ENCODE results near the gene ANKRD40. TPM values are rescaled to one million over a fixed set of nuclear protein-coding genes. Genes with fewer than 3 reads are reported as not detected.

The ANKRD40 gene
- total RNA-seq, 1 experiment from 2014 or later, result 72.0 TPM

DNA sequence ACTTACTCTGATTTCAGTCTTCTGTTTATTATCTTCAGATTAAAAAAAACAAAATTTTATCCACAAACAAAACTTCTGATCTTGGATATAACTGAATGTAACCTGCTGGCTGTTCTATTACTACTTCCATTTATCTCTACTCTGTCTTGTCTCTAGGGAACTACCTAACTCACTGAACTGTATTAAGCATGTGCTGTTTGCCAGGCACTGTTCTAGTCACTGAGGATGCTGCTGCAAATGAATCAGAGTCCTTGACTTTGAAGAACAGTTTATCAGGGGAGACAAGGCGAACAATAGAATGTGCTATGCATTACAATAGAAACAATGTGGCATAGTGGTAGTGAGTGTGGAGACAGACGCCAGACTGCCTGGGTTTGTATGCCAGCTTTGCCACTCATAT lies 2.3 kb upstream of the ANKRD40 start:
- Histone ChIP-seq H3K27me3 (ENCODE audit: insufficient read depth, low read length) (no peaks in the 10 kb centered on the region), H3K27ac (ENCODE audit: low read depth, low read length) (no peak overlapping the region), H3K9me3 (ENCODE audit: control insufficient read depth in 1 of 2, insufficient read depth in 1 of 2, low read depth in 1 of 2, low read length in 2 of 2) (no peaks in the 10 kb centered on the region), H3K4me1 (ENCODE audit: control insufficient read depth in 1 of 2, insufficient read depth in 2 of 2, low read length in 2 of 2) (peaks cover 14 to 43% of the 10 kb centered on the region in 2 experiments), H4K20me1 (ENCODE audit: insufficient read depth) (no peaks in the 10 kb centered on the region), H3K79me2 (ENCODE audit: insufficient read depth, low read length) (peaks cover 38% of the 10 kb centered on the region), H3K9ac (ENCODE audit: low read length) (no peak overlapping the region), H3K4me3 (replicated peaks in 1 of 2; ENCODE audit: low read depth in 1 of 2, low read length in 2 of 2) (no peak overlapping the region), H3K36me3 (ENCODE audit: control insufficient read depth in 1 of 2, insufficient read depth in 2 of 2, low read length in 2 of 2) (peaks cover 0 to 7% of the 10 kb centered on the region in 2 experiments; a peak in 1 of 4 replicates), H2AFZ (ENCODE audit: low read depth, low read length, poor library complexity, severe bottlenecking) (peak overlapping the region; percentile 32), H3K9me2 (ENCODE audit: insufficient read depth) (no peaks in the 10 kb centered on the region), H3K4me2 (ENCODE audit: low read length) (no peak overlapping the region)
- ChIA-PET RAD21 (ENCODE audit: low non-redundant PET in 1 of 2, low total read pairs in 2 of 2, uncharacterized antibody in 2 of 2, unreplicated experiment in 2 of 2) (no interaction called here), POLR2A (no interaction called here), CTCF (no interaction called here)
- TF ChIP-seq, protein P1, sequence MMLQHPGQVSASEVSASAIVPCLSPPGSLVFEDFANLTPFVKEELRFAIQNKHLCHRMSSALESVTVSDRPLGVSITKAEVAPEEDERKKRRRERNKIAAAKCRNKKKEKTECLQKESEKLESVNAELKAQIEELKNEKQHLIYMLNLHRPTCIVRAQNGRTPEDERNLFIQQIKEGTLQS (IDR thresholded peaks at IDR 0.05), result no peak
- TF ChIP-seq, protein P2, sequence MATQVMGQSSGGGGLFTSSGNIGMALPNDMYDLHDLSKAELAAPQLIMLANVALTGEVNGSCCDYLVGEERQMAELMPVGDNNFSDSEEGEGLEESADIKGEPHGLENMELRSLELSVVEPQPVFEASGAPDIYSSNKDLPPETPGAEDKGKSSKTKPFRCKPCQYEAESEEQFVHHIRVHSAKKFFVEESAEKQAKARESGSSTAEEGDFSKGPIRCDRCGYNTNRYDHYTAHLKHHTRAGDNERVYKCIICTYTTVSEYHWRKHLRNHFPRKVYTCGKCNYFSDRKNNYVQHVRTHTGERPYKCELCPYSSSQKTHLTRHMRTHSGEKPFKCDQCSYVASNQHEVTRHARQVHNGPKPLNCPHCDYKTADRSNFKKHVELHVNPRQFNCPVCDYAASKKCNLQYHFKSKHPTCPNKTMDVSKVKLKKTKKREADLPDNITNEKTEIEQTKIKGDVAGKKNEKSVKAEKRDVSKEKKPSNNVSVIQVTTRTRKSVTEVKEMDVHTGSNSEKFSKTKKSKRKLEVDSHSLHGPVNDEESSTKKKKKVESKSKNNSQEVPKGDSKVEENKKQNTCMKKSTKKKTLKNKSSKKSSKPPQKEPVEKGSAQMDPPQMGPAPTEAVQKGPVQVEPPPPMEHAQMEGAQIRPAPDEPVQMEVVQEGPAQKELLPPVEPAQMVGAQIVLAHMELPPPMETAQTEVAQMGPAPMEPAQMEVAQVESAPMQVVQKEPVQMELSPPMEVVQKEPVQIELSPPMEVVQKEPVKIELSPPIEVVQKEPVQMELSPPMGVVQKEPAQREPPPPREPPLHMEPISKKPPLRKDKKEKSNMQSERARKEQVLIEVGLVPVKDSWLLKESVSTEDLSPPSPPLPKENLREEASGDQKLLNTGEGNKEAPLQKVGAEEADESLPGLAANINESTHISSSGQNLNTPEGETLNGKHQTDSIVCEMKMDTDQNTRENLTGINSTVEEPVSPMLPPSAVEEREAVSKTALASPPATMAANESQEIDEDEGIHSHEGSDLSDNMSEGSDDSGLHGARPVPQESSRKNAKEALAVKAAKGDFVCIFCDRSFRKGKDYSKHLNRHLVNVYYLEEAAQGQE (IDR thresholded peaks at IDR 0.05; ENCODE audit: low read depth), result no peak
- TF ChIP-seq EGR1 (IDR thresholded peaks at IDR 0.05; ENCODE audit: low read depth) (no peak), CEBPB (IDR thresholded peaks at IDR 0.05; ENCODE audit: low read depth) (no peak), SRF (IDR thresholded peaks at IDR 0.05; ENCODE audit: low read depth) (no peak), CBX3 (IDR thresholded peaks at IDR 0.05; ENCODE audit: low read depth) (no peak), POLR2AphosphoS5 (IDR thresholded peaks at IDR 0.05; ENCODE audit: low read depth, low read length) (no peak), SP1 (IDR thresholded peaks at IDR 0.05; ENCODE audit: low read depth) (no peak), EZH2phosphoT487 (IDR thresholded peaks at IDR 0.05; ENCODE audit: borderline replicate concordance) (no peak), SIN3A (IDR thresholded peaks at IDR 0.05; ENCODE audit: low read depth) (no peak), RAD21 (IDR thresholded peaks at IDR 0.05; ENCODE audit: low read depth) (no peak), YY1 (IDR thresholded peaks at IDR 0.05; ENCODE audit: extremely low read depth, insufficient replicate concordance, low read depth, low read length) (no peak), POLR2A (IDR thresholded peaks at IDR 0.05; ENCODE audit: borderline replicate concordance, extremely low read depth, insufficient read depth, insufficient read length) (no peak), FOSL1 (IDR thresholded peaks at IDR 0.05; ENCODE audit: low read depth) (no peak), ZFX (IDR thresholded peaks at IDR 0.05) (no peak)
- TF ChIP-seq, protein P3, sequence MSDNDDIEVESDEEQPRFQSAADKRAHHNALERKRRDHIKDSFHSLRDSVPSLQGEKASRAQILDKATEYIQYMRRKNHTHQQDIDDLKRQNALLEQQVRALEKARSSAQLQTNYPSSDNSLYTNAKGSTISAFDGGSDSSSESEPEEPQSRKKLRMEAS (IDR thresholded peaks at IDR 0.05), result no peak
- TF ChIP-seq, protein P4, sequence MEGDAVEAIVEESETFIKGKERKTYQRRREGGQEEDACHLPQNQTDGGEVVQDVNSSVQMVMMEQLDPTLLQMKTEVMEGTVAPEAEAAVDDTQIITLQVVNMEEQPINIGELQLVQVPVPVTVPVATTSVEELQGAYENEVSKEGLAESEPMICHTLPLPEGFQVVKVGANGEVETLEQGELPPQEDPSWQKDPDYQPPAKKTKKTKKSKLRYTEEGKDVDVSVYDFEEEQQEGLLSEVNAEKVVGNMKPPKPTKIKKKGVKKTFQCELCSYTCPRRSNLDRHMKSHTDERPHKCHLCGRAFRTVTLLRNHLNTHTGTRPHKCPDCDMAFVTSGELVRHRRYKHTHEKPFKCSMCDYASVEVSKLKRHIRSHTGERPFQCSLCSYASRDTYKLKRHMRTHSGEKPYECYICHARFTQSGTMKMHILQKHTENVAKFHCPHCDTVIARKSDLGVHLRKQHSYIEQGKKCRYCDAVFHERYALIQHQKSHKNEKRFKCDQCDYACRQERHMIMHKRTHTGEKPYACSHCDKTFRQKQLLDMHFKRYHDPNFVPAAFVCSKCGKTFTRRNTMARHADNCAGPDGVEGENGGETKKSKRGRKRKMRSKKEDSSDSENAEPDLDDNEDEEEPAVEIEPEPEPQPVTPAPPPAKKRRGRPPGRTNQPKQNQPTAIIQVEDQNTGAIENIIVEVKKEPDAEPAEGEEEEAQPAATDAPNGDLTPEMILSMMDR (IDR thresholded peaks at IDR 0.05 in 2 of 3, conservative IDR thresholded peaks at IDR 0.05 in 1 of 3; ENCODE audit: borderline replicate concordance in 1 of 3, insufficient read depth in 1 of 3, low read depth in 2 of 3, low read length in 2 of 3), result no peak
- TF ChIP-seq, protein P5, sequence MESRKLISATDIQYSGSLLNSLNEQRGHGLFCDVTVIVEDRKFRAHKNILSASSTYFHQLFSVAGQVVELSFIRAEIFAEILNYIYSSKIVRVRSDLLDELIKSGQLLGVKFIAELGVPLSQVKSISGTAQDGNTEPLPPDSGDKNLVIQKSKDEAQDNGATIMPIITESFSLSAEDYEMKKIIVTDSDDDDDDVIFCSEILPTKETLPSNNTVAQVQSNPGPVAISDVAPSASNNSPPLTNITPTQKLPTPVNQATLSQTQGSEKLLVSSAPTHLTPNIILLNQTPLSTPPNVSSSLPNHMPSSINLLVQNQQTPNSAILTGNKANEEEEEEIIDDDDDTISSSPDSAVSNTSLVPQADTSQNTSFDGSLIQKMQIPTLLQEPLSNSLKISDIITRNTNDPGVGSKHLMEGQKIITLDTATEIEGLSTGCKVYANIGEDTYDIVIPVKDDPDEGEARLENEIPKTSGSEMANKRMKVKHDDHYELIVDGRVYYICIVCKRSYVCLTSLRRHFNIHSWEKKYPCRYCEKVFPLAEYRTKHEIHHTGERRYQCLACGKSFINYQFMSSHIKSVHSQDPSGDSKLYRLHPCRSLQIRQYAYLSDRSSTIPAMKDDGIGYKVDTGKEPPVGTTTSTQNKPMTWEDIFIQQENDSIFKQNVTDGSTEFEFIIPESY (IDR thresholded peaks at IDR 0.05; ENCODE audit: extremely low read depth, insufficient replicate concordance, low read length), result no peak
- ATAC-seq (no peak), DNase-seq (ENCODE audit: low read depth, low spot score) (no peak)
- intact Hi-C loops (cut with micrococcal nuclease), result no loop called here
- BruUV-seq (replicated peaks), result no TSS peak
